UCSD-AML1 (cell line): ENCODE measurements around the gene HMGCLL1.

ENCODE experiments used
- DNase-seq: peaks from one replicate; lab custom pipeline; 2025; ENCODE audit not compliant: unreplicated experiment; lab: John Stamatoyannopoulos, UW

Gene HMGCLL1

GRCh38 chr6:55447891-55448290 lies 131.1 kb downstream of the HMGCLL1 start:
- DNase-seq = no peak

GRCh38 chr6:55445648-55446204 lies 133.3 kb downstream of the HMGCLL1 start:
- no peak for DNase-seq

GRCh38 chr6:55443238-55444134 lies 135.5 kb downstream of the HMGCLL1 start:
- DNase-seq = no peak

- DNase-seq = no peak
These were observed 140.8 kb downstream of the HMGCLL1 start for GRCh38 chr6:55438203-55438602.

GRCh38 chr6:55437141-55437540 lies 141.9 kb downstream of the HMGCLL1 start:
- DNase-seq = no peak

- DNase-seq = no peak
These were observed 145.4 kb downstream of the HMGCLL1 start for GRCh38 chr6:55433446-55434130.

- DNase-seq = no peak
These were observed 155.1 kb downstream of the HMGCLL1 start for GRCh38 chr6:55423933-55424332.

GRCh38 chr6:55410674-55411073 lies 168.3 kb downstream of the HMGCLL1 start:
- no peak for DNase-seq

GRCh38 chr6:55405474-55406235 lies 173.3 kb downstream of the HMGCLL1 start:
- no peak for DNase-seq

GRCh38 chr6:55399351-55399750 lies 179.6 kb downstream of the HMGCLL1 start:
- DNase-seq = no peak

- DNase-seq = no peak
These were observed 181.0 kb downstream of the HMGCLL1 start for GRCh38 chr6:55397986-55398385.

- no peak for DNase-seq
These were observed 183.1 kb downstream of the HMGCLL1 start for GRCh38 chr6:55395871-55396270.

GRCh38 chr6:55388211-55388610 lies 190.8 kb downstream of the HMGCLL1 start:
- DNase-seq = no peak
